Stimulated activated CD8-positive, alpha-beta memory T cell treated with anti-CD3 and anti-CD28 coated beads, Interleukin-7, amount 100 ng/mL, for 4 hours (primary cell): ENCODE data around the gene EEF2K.

Experiments
- DNase-seq, 2 donors: peaks; one replicate each; pipeline ENCODE4 v3.0.0-alpha.2; 2020; ENCODE audit warnings: low read depth in 2 of 2

The EEF2K gene

DNA sequence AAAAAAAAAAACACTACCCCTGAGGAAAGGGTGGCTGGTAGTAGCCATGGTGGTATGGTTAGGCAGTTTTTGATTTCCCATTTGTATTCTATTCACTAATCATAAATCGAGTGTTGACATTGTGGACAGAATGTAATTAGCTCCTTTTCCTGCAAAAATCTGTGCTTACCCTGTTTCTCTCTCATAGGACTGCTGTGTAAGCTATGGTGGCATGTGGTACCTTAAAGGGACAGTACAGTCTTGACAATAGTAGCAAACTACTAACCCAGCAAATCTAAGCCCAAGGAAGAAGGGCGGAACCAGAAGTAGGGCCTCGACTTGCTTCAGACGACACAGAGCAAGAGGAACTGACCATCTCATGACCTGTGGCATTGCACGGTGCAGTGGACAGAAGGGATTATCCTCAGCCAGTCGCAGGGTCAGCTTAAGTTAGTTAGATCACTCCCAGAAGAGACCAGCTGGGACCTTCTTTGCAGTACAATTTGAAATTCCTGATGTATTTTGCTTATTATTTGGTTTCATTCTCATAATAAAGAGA is 127.4 kb downstream of the EEF2K start:
- DNase-seq = no peak

DNA sequence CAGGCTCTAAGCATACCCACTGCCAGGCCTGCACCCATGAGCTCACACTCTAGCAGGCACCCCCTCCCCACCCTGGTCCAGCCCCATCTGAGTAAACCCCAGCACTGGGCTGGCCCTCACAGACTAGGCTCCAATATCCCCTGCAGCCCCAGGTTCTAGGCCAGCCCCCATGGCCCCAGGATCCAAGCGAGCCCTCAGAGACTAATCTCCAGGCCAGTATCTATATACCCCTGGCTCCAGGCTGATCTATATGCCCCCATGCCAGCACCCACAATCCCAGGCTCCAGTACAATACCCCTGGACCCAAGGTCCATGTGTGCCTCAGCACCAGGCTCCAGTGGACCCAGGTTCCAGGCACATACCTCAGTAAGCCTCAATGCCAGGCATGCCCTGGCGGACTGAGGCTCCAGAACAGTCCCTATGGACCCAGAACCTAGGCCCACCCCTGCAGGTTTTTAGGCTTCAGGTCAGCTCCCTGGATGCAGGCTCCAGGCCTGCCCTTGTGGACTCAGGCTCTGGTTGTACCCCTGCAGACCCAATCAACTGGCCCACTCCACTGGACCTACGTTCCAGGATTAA is 129.7 kb downstream of the EEF2K start:
- no peak for DNase-seq

DNA sequence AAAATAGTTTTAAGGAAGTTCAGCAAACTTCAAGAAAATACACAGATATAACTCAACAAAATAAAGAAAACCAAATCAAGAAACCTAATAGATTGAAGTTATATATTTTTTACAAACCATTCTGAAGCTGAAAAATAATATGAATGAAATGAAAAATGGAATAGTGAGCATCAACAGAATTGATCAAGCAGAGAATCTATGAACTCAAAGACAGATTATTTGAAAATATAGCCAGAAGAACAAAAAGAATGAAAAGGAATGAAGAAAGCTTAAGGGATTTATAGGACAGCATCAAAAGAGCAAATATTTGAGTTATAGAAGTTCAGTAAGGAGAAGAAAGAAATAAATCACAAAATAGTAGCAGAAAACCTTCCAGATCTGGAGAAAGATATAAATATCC is 130.5 kb downstream of the EEF2K start:
- no peak for DNase-seq

DNA sequence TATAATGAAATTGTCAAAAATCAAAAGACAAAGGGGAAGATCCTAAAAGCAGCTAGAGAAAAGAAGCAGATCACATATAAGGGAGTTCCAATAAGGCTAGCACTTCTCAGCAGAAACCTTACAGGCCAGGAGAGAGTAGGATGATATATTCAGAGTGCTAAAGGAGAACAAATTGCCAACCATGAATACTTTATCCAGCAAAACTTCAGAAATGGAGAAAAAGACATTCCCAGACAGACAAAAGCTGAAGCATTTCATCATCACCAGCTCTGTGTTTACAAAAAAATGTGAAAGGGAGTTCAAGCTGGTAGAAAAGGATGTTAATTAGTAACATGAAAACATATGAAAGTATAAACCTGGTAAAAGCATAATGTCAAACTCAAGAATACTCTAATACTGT is 131.0 kb downstream of the EEF2K start:
- DNase-seq = no peak

DNA sequence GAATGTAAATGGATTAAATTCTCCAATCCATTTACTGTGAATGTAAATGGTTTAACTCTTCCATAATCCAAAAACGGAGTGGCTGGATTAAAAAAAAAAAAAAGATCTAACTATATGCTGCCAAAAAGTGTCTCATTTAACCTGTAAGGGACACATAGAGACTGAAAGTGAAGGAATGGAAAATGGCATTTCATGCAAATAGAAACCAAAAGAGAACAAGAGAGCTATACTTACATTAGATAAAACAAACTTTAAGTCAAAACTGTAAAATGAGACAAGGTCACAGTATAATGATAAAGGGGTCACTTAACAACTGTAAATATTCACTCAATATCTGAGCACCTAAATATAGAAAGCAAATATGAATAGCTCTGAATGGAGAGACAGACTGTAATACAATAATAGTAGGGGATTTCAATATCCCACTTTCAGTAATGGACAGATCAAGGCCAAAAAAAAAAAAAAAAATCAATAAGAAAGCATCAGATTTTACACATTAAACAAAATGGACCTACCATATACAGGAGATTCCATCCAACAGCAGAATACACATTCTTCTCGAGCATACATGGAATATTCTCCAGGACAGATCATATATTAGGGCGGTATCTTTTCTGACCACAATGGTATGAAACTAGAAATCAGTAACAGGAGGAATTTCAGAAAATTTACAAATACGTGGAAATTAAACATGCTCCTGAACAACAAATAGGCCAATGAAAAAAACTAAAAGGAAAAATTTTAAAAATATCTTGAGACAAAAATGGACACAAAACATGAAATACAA is 132.0 kb downstream of the EEF2K start:
- DNase-seq = no peak
